Lower leg skin (tissue), 4 donors: Measurements from ENCODE around the gene IL1RAPL1. TPM values are rescaled to one million over a fixed set of nuclear protein-coding genes. Genes with fewer than 3 reads are reported as not detected.
"Not testable (repeated sequence)": the region's sequence is repeated elsewhere in the genome, so short reads cannot be mapped to it uniquely, and the experiment has no call there.

Experiments used
- DNase-seq, 2 donors: peaks; one replicate each; pipeline ENCODE4 v3.0.0-alpha.2; 2019; ENCODE audit warnings: low spot score in 2 of 2
- H3K4me3 ChIP-seq: fragments of 200-600 bp; sonication (generic); 2 replicates; pipeline ENCODE4 v1.5.1; 2017; ENCODE audit warnings: mild to moderate bottlenecking, low read depth; ENCODE audit not compliant: poor library complexity, severe bottlenecking
- CTCF ChIP-seq, 3 donors: fragments of 450-650 bp; IDR thresholded peaks; one replicate each; pipeline ENCODE4 v1.5.1; 2016; ENCODE audit warnings: antibody characterized with exemption in 3 of 3, mild to moderate bottlenecking in 3 of 3, moderate library complexity in 2 of 3
- POLR2A ChIP-seq, 2 donors: fragments of 450-650 bp; IDR thresholded peaks; one replicate each; pipeline ENCODE4 v1.6.1; 2016 to 2017; ENCODE audit warnings: antibody characterized with exemption in 2 of 2, mild to moderate bottlenecking in 1 of 2, moderate library complexity in 1 of 2
- WGBS, 2 donors: methylation state at CpG; one replicate each; pipeline ENCODE4 v1.1.5; 2018; 5-methylcytosine and 5-hydroxymethylcytosine counted together
- intact Hi-C: fragments of 100-400 bp; cut with DNase I; formaldehyde crosslinking; loops from one replicate; pipeline ENCODE4 v1.15.0; 2023; ENCODE audit warnings: low total_unique reads
- total RNA-seq, 4 donors: library from RNA; depleted of rRNA; stranded (reverse); fragments of >200 nt; gene quantifications; one replicate each; pipeline ENCODE4 v1.1.0, GENCODE V29; 2016

Gene IL1RAPL1
- total RNA-seq, 4 donors from 2014 or later, result 0.07 to 1.8 (median 0.10) TPM; not detected in 1

- intact Hi-C loops, result no loop called here
- DNase-seq, result no peak
- no peak for TF ChIP-seq POLR2A (IDR thresholded peaks at IDR 0.05)
- no peak for TF ChIP-seq CTCF (IDR thresholded peaks at IDR 0.05)
- WGBS, 2 donors, result 60 to 83% methylated on average over 1 of the region's 1 CpG
- no peak overlapping the region for H3K4me3 ChIP-seq
Measured at GRCh38 chrX:28718450-28718849, 131.2 kb downstream of the IL1RAPL1 start.

- 65 to 83% methylated on average over 2 of the region's 2 CpGs for WGBS, 2 donors
- TF ChIP-seq CTCF (IDR thresholded peaks at IDR 0.05) (no peak), POLR2A (IDR thresholded peaks at IDR 0.05) (no peak)
- no peak for DNase-seq
- H3K4me3 ChIP-seq, result no peak overlapping the region
- intact Hi-C loops, result no loop called here
Measured at GRCh38 chrX:28719620-28720019, 132.4 kb downstream of the IL1RAPL1 start.

DNA sequence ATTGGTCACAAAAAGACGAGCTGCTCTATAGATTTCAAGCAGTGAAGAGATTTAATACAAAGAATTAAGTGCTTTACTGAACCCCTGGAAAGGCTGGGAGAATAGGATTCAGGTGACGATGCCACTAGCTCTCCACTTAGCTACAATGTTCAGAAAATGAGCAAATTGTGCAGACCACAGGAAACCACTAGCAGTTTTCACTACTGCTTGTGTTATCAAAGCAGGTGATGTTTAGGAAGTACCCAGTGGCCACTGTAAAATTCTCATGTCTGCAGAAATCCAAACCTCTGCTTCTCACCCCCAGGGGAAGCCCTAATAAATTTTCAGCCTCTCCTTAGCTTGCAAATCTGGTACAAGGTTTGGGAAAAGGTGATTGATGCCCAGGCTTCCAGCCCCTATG lies 165.1 kb downstream of the IL1RAPL1 start:
- WGBS, 2 donors, result 60 to 86% methylated on average over 2 of the region's 2 CpGs
- intact Hi-C loops, result no loop called here
- no peak for TF ChIP-seq POLR2A (IDR thresholded peaks at IDR 0.05)
- no peak for TF ChIP-seq CTCF (IDR thresholded peaks at IDR 0.05)
- no peak overlapping the region for H3K4me3 ChIP-seq
- DNase-seq, result no peak

DNA sequence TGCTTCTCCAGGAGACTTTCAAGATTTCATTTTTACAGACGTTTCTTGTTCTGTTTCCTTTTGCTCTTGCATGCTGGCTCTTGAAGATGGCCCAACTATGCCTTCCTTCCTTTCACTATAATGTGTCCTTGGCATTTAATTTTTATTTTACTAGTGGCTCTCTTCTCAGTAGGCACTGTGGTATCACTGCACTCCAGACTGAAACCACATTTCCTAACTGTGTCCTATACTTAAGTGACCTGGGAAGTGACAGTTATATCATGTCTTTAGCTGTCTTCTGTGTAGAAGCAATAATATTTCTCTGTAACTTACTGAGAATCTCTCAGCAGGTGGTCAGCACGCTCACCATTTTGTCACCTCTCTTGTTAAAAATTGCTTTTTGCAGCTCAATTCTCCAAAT lies 168.9 kb downstream of the IL1RAPL1 start:
- WGBS, 2 donors, result 47 to 70% methylated on average over 2 of the region's 2 CpGs
- intact Hi-C loops, result no loop called here
- TF ChIP-seq CTCF (IDR thresholded peaks at IDR 0.05) (no peak), POLR2A (IDR thresholded peaks at IDR 0.05) (no peak)
- no peak overlapping the region for H3K4me3 ChIP-seq
- no peak for DNase-seq

DNA sequence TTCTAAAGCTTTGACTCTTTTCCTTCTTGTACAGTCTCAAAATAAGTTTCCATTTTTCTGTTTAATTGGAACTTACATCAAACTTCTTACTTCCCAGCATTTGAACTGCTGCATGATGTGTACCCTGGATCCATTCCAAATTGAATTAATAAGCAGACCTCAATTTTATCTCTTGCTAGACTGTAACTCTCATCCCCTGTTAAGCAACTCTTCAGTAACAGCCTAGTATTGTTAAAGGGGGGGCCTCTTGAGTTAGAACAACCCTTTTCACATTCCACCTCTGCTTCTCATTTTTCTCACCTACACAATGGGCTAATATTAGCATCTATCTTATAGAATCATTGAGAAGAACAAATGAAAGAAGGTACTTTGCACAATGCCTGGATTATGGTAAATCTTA lies 169.4 kb downstream of the IL1RAPL1 start:
- TF ChIP-seq POLR2A (IDR thresholded peaks at IDR 0.05) (no peak), CTCF (IDR thresholded peaks at IDR 0.05) (no peak)
- intact Hi-C loops, result no loop called here
- DNase-seq, result no peak
- H3K4me3 ChIP-seq, result no peak overlapping the region

DNA sequence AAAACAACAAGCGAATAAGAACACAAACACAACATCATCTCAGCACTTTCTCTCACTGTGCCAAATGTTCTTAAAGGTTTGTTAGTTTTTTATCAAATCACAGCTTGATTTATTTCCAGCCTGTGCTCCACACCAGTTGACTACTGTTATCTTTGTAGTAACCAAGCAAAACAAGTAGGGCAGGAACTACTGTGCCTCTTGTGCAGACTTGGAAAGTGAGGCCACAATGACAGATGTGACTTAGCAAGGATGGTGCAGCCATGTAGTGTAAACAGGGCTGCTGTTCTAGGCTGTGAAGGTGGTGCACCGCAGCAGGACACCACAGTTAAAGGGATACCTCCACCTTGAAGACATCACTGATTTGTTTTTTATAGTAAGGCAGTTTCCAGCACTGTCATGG lies 170.0 kb downstream of the IL1RAPL1 start:
- no peak for DNase-seq
- TF ChIP-seq POLR2A (IDR thresholded peaks at IDR 0.05) (no peak), CTCF (IDR thresholded peaks at IDR 0.05) (no peak)
- 66 to 93% methylated on average over 2 of the region's 2 CpGs for WGBS, 2 donors
- intact Hi-C loops, result no loop called here
- H3K4me3 ChIP-seq, result no peak overlapping the region

DNA sequence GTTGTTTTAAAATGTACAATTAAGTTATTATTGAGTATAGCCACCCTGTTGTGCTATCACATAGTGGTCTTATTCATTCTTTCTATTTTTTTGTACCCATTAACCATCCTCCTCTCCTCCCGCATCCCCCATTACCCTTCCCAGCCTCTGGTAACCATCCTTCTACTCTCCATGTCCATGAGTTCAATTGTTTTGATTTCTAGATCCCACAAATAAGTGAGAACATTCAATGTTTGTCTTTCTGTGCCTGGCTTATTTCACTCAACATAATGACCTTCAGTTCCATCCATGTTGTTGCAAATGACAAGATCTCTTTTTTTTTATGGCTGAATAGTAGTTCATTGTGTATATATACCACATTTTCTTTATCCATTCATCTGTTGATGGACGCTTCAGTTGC lies 179.3 kb downstream of the IL1RAPL1 start:
- DNase-seq, intact Hi-C loops, H3K4me3 ChIP-seq: not testable (repeated sequence)
- WGBS, 2 donors, result 68 to 80% methylated on average over 2 of the region's 2 CpGs
